Lower lobe of right lung (tissue), 2 donors: ENCODE results near the gene TAF11L13. TPM values are rescaled to one million over a fixed set of nuclear protein-coding genes. Genes with fewer than 3 reads are reported as not detected.
"Not testable (repeated sequence)": the region's sequence is repeated elsewhere in the genome, so short reads cannot be mapped to it uniquely, and the experiment has no call there.

ENCODE experiments used
- ATAC-seq, 2 donors: fragments of 200-7000 bp; cut with Tn5 transposase; one replicate each; pipeline ENCODE4 v1.9.1; 2020 to 2022; ENCODE audit warnings: mild to moderate bottlenecking in 2 of 2, moderate library complexity in 2 of 2
- DNase-seq: peaks from one replicate; pipeline ENCODE4 v3.0.0-alpha.2; 2020
- H3K27ac ChIP-seq: fragments of 200-600 bp; one replicate; pipeline ENCODE4 v1.8.0; 2022
- H3K27me3 ChIP-seq: fragments of 200-600 bp; one replicate; pipeline ENCODE4 v1.8.0; 2022; ENCODE audit warnings: low read depth
- H3K36me3 ChIP-seq: fragments of 200-600 bp; one replicate; pipeline ENCODE4 v1.8.0; 2022; ENCODE audit warnings: mild to moderate bottlenecking
- H3K4me1 ChIP-seq: fragments of 200-600 bp; one replicate; pipeline ENCODE4 v1.8.0; 2022
- H3K4me3 ChIP-seq: fragments of 200-600 bp; one replicate; pipeline ENCODE4 v1.8.0; 2022; ENCODE audit warnings: mild to moderate bottlenecking
- H3K9me3 ChIP-seq: fragments of 200-600 bp; one replicate; pipeline ENCODE4 v1.8.0; 2022
- CTCF ChIP-seq: fragments of 200-600 bp; IDR thresholded peaks from one replicate; pipeline ENCODE4 v1.8.0; 2022; ENCODE audit warnings: antibody characterized with exemption, mild to moderate bottlenecking
- intact Hi-C: fragments of 100-400 bp; cut with DNase I; formaldehyde crosslinking; loops from one replicate; pipeline ENCODE4 v1.11.0; 2022
- long read RNA-seq: library from polyadenylated mRNA; unstranded; transcript quantifications from one replicate; pipeline ENCODE4 v2.0.0, GENCODE V29; 2021
- total RNA-seq: library from RNA; stranded (reverse); fragmentation: NEBNext Ultra II Directional; extraction: Animal tissue kit (Norgen Biotek cat#: 25700); gene quantifications from one replicate; pipeline ENCODE4 v1.2.1, GENCODE V29; 2021
- donor health status: DM: no; HTN: yes; CAD: no; lungs with severe emphysema.

Gene TAF11L13
- not detected for total RNA-seq
- long read RNA-seq: 0 reads

DNA sequence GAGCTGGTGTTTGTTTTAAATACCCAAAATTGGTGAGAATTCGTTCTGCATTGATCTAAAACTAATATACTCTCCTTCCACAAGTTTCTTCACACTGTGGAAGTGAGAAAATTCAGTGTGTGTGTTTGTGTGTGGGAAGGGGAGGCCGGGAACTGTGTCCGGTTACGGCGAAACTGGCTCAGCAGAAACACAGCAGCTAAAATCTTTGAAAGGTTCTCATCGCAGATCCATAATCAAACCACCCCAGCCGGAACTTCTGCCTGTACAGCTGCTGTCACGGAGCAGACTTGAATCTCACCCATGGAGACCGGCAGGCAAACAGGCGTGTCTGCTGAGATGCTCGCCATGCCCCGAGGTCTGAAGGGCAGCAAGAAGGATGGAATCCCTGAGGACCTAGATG lies at the start of gene TAF11L13:
Gene TAF11L13, plus strand, starts transcription at position 301 of the 400 bp plus-strand sequence.
- ATAC-seq, intact Hi-C loops, H3K4me3 ChIP-seq, H3K4me1 ChIP-seq, H3K36me3 ChIP-seq, H3K9me3 ChIP-seq, H3K27me3 ChIP-seq, DNase-seq, H3K27ac ChIP-seq: not testable (repeated sequence)

GRCh38 chr5:17585658-17586057 lies 46.2 kb upstream of the TAF11L13 start, which contains the start of gene TAF11L7:
TSS of gene TAF11L7 (minus strand) at chr5:17585758.
- DNase-seq, H3K4me3 ChIP-seq, intact Hi-C loops, H3K36me3 ChIP-seq, ATAC-seq, H3K4me1 ChIP-seq, H3K27me3 ChIP-seq, H3K9me3 ChIP-seq, H3K27ac ChIP-seq: not testable (repeated sequence)

GRCh38 chr5:17590860-17591259 lies 41.0 kb upstream of the TAF11L13 start, which contains the start of gene TAF11L8:
TSS of gene TAF11L8 (minus strand) at chr5:17590960.
- ATAC-seq, H3K27ac ChIP-seq, H3K4me1 ChIP-seq, intact Hi-C loops, H3K36me3 ChIP-seq, DNase-seq, H3K27me3 ChIP-seq, H3K9me3 ChIP-seq, H3K4me3 ChIP-seq: not testable (repeated sequence)

- DNase-seq, H3K9me3 ChIP-seq, H3K4me1 ChIP-seq, H3K36me3 ChIP-seq, H3K27me3 ChIP-seq, intact Hi-C loops, H3K27ac ChIP-seq, H3K4me3 ChIP-seq, ATAC-seq: not testable (repeated sequence)
Measured at GRCh38 chr5:17594255-17594654, 37.6 kb upstream of the TAF11L13 start, which contains the start of gene TAF11L9. TSS of gene TAF11L9 (minus strand) at chr5:17594394.

DNA sequence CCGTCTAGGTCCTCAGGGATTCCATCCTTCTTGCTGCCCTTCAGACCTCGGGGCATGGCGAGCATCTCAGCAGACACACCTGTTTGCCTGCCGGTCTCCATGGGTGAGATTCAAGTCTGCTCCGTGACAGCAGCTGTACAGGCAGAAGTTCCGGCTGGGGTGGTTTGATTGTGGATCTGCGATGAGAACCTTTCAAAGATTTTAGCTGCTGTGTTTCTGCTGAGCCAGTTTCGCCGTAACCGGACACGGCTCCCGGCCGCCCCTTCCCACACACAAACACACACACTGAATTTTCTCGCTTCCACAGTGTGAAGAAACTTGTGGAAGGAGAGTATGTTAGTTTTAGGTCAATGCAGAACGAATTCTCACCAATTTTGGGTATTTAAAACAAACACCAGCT lies 34.2 kb upstream of the TAF11L13 start, which contains the start of gene TAF11L10:
Gene TAF11L10, minus strand, starts transcription at position 101 of the 400 bp plus-strand sequence.
- H3K27me3 ChIP-seq, intact Hi-C loops, ATAC-seq, DNase-seq, H3K36me3 ChIP-seq, H3K27ac ChIP-seq, H3K4me1 ChIP-seq, H3K9me3 ChIP-seq, H3K4me3 ChIP-seq: not testable (repeated sequence)

- H3K4me3 ChIP-seq, ATAC-seq, H3K4me1 ChIP-seq, H3K27ac ChIP-seq, H3K9me3 ChIP-seq, intact Hi-C loops, DNase-seq, H3K36me3 ChIP-seq, H3K27me3 ChIP-seq: not testable (repeated sequence)
Measured at GRCh38 chr5:17603880-17604279, 28.0 kb upstream of the TAF11L13 start, which contains the start of gene TAF11L11. TSS of gene TAF11L11 (plus strand) at chr5:17604183.

DNA sequence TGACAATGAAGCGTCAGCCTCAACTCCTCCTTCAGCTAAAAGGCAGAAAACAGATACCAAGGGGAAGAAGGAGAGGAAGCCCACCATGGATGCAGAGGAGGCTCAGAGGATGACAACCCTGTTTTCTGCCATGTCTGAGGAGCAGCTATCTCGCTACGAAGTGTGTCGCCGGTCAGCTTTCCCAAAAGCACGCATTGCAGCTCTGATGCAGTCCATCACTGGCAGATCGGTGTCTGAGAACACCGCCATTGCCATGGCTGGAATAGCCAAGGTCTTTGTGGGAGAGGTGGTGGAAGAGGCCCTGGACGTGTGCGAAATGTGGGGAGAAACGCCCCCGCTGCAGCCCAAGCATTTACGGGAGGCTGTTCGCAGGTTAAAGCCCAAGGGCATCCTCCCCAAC lies 26.9 kb upstream of the TAF11L13 start:
- Histone ChIP-seq H3K4me1 (no peaks in the 10 kb centered on the region), H3K9me3 (no peaks in the 10 kb centered on the region), H3K27me3 (no peaks in the 10 kb centered on the region), H3K36me3 (no peaks in the 10 kb centered on the region), H3K4me3 (no peak overlapping the region), H3K27ac (no peak overlapping the region)
- TF ChIP-seq CTCF: no peak
- intact Hi-C loops: no loop called here
- ATAC-seq (no peak), DNase-seq (no peak)

DNA sequence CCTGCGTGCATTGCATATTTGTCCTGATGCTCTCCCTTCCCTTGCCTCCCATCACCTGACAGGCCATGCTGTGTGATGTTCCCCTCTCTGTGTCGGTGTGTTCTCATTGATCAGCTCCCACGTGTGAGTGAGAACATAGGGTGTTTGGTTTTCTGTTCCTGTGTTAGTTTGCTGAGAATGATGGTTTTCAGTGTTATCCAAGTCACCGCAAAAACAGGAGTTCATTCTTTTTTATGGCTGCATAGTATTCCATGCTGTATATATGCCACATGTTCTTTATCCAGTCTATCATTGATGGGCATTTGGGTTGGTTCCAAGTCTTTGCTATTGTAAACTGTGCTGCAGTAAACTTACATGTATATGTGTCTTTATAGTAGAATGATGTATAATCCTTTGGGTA lies 24.4 kb upstream of the TAF11L13 start:
- intact Hi-C loops, ATAC-seq, H3K36me3 ChIP-seq, H3K4me1 ChIP-seq, H3K4me3 ChIP-seq, H3K27me3 ChIP-seq, H3K9me3 ChIP-seq, H3K27ac ChIP-seq, DNase-seq: not testable (repeated sequence)

- DNase-seq, H3K27ac ChIP-seq, H3K4me1 ChIP-seq, H3K4me3 ChIP-seq, H3K9me3 ChIP-seq, ATAC-seq, H3K36me3 ChIP-seq, intact Hi-C loops, H3K27me3 ChIP-seq: not testable (repeated sequence)
Measured at GRCh38 chr5:17610092-17610491, 21.8 kb upstream of the TAF11L13 start, which contains the start of gene TAF11L12. TSS of gene TAF11L12 (plus strand) at chr5:17610392.
